ENCODE measurements around the gene NRG3.
"Not testable (repeated sequence)": the region's sequence is repeated elsewhere in the genome, so short reads cannot be mapped to it uniquely, and the experiment has no call there.

NRG3 gene

DNA sequence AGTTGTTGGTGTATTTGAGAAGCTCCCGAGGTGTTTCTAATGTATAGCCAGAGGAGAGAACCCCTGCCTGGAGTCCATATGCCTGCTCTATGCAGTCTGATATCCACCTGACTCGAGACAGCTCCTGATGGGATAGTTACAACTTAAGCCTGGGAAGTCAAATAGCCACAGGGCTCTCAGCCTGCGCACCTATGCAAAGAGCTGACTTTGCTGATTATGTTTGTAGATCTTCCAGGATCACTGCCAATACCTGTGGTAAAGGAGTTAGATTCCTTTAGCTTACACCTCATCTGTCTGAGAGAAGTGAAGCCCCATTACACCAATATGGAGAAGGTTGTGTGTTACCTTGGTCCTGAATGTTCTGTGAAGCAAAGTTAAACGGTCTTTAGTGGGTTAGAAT is 1063.3 kb downstream of the NRG3 start:
- Histone ChIP-seq H3K27me3 (no peaks in the 10 kb centered on the region), H3K4me1 (no peaks in the 10 kb centered on the region), H3K9me3 (no peaks in the 10 kb centered on the region), H3K4me3 (ENCODE audit: low read depth, low read length) (no peak overlapping the region), H3K36me3 (no peaks in the 10 kb centered on the region)
- DNase-seq = no peak
- TF ChIP-seq, protein P1, sequence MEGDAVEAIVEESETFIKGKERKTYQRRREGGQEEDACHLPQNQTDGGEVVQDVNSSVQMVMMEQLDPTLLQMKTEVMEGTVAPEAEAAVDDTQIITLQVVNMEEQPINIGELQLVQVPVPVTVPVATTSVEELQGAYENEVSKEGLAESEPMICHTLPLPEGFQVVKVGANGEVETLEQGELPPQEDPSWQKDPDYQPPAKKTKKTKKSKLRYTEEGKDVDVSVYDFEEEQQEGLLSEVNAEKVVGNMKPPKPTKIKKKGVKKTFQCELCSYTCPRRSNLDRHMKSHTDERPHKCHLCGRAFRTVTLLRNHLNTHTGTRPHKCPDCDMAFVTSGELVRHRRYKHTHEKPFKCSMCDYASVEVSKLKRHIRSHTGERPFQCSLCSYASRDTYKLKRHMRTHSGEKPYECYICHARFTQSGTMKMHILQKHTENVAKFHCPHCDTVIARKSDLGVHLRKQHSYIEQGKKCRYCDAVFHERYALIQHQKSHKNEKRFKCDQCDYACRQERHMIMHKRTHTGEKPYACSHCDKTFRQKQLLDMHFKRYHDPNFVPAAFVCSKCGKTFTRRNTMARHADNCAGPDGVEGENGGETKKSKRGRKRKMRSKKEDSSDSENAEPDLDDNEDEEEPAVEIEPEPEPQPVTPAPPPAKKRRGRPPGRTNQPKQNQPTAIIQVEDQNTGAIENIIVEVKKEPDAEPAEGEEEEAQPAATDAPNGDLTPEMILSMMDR (IDR thresholded peaks at IDR 0.05; ENCODE audit: low read depth, low read length) = no peak

DNA sequence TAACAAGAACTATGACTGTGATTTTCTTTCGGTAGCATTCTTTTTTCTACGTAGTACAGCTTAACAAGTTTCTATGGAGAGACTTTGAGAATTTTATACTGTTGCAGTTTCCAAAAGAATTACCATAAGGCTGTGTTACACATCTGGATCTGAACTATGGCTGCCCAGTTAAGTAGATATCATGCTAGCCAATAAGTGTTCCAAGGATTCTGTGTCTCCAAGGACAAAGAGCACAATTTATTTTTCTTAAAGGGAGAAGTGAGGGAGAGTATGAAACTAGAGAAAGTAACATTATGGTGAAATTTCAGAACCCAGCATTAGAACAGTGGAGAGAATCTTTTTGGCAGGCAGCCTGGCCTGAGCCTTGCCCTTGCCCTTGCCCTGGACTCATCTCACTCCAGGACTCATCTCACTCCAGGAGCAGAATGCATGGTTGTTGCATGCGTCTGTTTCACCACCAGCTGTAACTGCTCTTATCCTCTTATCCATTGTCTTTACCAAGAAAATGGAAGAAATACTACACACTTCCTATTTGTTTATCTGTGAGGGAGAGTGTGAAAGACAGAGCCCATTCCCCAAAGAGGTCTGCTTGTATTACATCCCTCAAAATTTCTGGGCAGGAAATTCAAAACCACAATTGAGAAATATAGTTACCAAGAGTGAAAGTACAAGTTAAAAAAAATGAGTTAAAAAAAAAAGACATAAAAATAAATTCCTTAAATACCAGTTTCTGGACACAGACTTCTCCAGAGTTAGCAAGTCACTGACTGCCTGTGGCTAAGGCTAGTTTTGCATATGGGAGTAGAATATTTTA is 1067.5 kb downstream of the NRG3 start:
- H3K4me1 ChIP-seq = no peaks in the 10 kb centered on the region
- no peak for DNase-seq
- H3K36me3 ChIP-seq = no peaks in the 10 kb centered on the region
- TF ChIP-seq, protein P1 (IDR thresholded peaks at IDR 0.05; ENCODE audit: low read depth, low read length) = no peak
- no peak overlapping the region for H3K4me3 ChIP-seq (ENCODE audit: low read depth, low read length)
- no peaks in the 10 kb centered on the region for H3K9me3 ChIP-seq
- no peaks in the 10 kb centered on the region for H3K27me3 ChIP-seq

DNA sequence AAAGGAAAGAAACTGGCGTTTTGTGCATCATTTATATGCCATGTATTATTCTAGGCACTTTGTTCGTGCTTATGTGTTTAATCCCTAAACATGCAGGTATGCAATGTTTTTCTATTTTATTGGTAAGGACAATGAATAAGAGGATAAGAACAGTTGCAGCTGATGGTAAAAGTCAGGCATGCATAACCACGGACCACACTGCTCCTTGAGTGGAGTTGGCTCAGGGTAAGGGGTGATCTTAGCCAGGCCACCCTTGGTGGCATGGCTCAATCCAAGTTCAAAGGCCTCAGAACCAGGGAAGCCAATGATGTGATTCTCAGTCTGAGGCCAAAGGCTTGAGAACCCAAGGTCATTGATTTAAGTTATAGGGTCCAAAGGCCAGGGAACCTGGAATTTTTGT is 1068.1 kb downstream of the NRG3 start:
- TF ChIP-seq, protein P1 (IDR thresholded peaks at IDR 0.05; ENCODE audit: low read depth, low read length) = no peak
- no peaks in the 10 kb centered on the region for H3K36me3 ChIP-seq
- no peaks in the 10 kb centered on the region for H3K4me1 ChIP-seq
- H3K4me3 ChIP-seq (ENCODE audit: low read depth, low read length) = no peak overlapping the region
- no peaks in the 10 kb centered on the region for H3K27me3 ChIP-seq
- DNase-seq = no peak
- no peaks in the 10 kb centered on the region for H3K9me3 ChIP-seq

DNA sequence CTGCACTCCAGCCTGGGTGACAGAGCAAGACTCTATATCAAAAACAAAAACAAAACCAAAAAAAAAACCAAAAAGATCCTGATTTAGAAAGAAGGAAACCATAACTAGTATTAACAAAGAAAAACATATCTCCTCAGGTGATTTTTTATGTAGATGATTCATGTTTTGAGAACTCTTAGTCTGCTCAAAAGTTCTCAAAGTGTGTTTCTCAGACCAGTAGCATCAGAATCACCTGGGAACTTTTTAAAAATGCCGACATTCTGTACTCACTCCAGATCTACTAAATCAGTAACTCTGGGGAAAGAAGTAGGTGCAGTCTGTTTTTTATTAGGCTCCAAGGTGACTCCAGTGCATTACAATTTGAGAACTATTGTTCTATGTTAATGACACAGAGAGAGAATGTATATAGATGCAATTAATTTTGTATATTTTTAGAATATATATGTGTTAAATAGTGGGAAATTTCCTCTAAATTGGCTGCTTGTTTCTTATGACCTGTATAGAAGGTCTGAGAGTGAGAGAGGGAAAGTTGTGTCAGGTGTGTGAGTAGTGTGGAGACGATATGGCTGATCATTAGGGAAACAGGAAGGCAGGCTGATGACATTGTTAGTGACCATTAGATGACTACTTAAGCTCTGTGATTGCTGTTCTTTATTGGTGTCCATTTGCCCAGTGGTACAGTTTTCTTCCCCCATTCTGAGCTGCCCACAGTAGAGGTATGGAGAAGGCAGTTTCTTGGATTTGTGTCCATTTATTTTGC is 1075.0 kb downstream of the NRG3 start:
- no peaks in the 10 kb centered on the region for H3K9me3 ChIP-seq
- no peak for DNase-seq
- no peak overlapping the region for H3K4me3 ChIP-seq (ENCODE audit: low read depth, low read length)
- TF ChIP-seq, protein P1 (IDR thresholded peaks at IDR 0.05; ENCODE audit: low read depth, low read length) = no peak
- H3K4me1 ChIP-seq = peaks cover 4% of the 10 kb centered on the region; the same call in 1 of the 2 replicates
- no peaks in the 10 kb centered on the region for H3K36me3 ChIP-seq
- no peaks in the 10 kb centered on the region for H3K27me3 ChIP-seq

DNA sequence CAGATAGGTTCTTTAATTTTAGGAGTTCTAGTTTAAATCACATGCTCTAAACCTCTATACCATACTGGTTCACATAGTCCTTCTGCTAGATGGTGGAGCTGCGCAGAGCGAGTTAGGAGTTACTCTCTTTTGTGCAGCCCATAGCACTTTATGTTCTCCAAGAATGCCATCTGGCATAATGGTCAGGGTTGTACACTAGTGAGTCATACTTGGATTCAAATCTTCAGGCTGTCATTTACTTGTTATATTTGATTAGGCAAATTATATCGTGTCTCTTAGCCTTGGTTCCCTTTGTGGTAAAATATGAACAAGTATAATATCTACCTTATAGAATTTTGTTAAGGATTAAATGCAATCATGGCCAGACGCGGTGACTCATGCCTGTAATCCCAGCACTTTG is 1078.3 kb downstream of the NRG3 start:
- Histone ChIP-seq H3K27me3 (no peaks in the 10 kb centered on the region), H3K4me3 (ENCODE audit: low read depth, low read length) (no peak overlapping the region), H3K4me1 (peaks cover 4% of the 10 kb centered on the region; the same call in 1 of the 2 replicates), H3K36me3 (no peaks in the 10 kb centered on the region), H3K9me3 (no peaks in the 10 kb centered on the region)
- TF ChIP-seq, protein P1 (IDR thresholded peaks at IDR 0.05; ENCODE audit: low read depth, low read length) = no peak
- DNase-seq = no peak

DNA sequence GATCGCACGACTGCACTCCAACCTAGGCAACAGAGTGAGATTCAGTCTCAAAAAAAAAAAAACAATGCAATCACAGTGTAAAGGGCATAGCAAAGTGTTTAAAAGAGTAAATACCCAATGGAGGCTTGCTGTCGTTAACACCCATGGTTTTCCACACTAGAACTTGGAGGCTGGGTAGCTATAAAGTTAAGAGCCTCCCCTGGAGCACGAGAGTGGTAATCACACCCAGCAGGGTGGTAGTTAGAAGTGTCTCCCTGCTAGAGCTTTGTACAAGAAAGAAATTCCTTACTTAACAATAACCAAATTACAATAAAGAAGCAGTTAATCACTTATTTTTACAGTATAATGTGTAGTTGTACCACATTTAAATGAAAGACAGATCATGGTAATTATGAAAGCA is 1078.9 kb downstream of the NRG3 start:
- Histone ChIP-seq H3K9me3 (no peaks in the 10 kb centered on the region), H3K27me3 (no peaks in the 10 kb centered on the region), H3K4me3 (ENCODE audit: low read depth, low read length) (no peak overlapping the region), H3K4me1 (peaks cover 4% of the 10 kb centered on the region; the same call in 1 of the 2 replicates), H3K36me3 (no peaks in the 10 kb centered on the region)
- no peak for DNase-seq
- TF ChIP-seq, protein P1 (IDR thresholded peaks at IDR 0.05; ENCODE audit: low read depth, low read length) = peak; percentile 28; the same call in 1 of the 2 replicates

DNA sequence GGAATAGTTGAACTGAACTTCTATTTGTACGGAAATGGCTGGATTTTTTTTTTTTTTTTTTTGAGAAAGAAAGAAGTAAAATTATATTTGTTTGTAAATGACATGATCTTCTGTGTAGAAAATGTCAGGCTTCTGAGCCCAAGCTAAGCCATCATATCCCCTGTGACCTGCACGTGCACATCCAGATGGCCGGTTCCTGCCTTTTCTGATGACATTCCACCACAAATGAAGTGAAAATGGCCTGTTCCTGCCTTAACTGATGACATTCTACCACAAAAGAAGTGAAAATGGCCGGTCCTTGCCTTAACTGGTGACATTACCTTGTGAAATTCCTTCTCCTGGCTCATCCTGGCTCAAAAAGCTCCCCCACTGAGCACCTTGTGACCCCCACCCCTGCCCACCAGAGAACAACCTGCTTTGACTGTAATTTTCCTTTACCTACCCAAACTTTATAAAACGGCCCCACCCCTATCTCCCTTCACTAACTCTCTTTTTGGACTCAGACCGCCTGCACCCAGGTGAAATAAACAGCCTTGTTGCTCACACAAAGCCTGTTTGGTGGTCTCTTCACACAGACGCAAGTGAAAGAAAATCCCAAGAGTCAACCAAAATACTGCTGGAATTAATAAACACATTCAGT is 1085.5 kb downstream of the NRG3 start:
- not testable (repeated sequence) for H3K4me3 ChIP-seq (ENCODE audit: low read depth, low read length); DNase-seq; H3K4me1 ChIP-seq; H3K36me3 ChIP-seq; H3K27me3 ChIP-seq; H3K9me3 ChIP-seq

Measured in BE2C (cell line).